NCI-H2029 (cell line): ENCODE data around the gene OR1E2.
"Not testable (repeated sequence)": the region's sequence is repeated elsewhere in the genome, so short reads cannot be mapped to it uniquely, and the experiment has no call there.

Experiments used
- DNase-seq: peaks from one replicate; lab custom pipeline; 2025; lab: John Stamatoyannopoulos, UW

OR1E2 gene, protein sequence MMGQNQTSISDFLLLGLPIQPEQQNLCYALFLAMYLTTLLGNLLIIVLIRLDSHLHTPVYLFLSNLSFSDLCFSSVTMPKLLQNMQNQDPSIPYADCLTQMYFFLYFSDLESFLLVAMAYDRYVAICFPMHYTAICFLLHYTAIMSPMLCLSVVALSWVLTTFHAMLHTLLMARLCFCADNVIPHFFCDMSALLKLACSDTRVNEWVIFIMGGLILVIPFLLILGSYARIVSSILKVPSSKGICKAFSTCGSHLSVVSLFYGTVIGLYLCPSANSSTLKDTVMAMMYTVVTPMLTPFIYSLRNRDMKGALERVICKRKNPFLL

GRCh38 chr17:3433741-3434140 lies at the start of gene OR1E2:
Gene OR1E2, minus strand, starts transcription at chr17:3433841. Its CDS starts 0 bp downstream, at chr17:3433841.
- no peak for DNase-seq

DNA sequence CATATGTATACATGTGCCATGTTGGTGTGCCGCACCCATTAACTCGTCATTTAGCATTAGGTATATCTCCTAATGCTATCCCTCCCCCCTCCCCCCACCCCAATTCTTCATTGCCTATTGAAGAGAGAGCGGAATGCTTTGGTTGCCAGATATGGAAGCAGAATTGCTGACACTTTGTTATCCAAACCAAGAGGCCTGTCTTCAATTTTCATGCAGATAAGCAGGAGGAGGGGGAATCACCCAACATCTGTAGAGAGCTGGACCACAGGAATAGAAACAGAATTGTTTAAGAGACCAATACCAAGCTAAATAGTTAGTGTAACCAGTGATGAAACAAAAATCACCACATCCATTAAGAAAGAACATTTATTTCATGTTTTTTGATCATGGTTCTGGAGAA lies 49.2 kb upstream of the OR1E2 start:
- no peak for DNase-seq

- DNase-seq = no peak
Observed at GRCh38 chr17:3479988-3480387, 46.3 kb upstream of the OR1E2 start.

DNA sequence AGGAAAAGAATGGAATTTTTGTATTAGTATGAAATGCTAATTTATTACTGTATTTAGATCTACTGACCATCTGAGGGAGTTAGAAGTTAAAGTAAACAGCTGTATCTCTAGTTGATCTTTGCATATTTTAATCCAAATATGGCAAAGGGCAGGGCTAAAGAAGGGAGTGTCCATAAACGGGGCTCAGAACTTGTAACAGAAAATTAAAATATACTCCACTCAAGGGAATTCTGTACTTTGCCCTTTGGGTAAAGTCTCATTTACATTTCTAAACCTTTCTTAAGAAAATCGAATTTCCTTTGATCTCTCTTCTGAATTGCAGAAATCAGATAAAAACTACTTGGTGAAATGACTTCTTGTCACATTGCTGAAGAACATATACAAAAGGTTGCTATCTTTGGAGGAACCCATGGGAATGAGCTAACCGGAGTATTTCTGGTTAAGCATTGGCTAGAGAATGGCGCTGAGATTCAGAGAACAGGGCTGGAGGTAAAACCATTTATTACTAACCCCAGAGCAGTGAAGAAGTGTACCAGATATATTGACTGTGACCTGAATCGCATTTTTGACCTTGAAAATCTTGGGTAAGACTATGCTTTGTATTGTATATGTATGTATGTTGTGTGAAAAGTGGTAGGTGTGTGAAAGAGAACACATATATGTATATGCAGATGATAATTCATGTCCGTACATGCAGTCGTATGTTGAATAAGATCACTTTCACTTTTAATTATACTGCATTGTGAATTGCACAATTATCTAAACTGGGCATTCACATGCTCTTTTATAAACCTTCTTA lies 42.4 kb upstream of the OR1E2 start, which contains the start of gene ASPA:
TSS of gene ASPA (plus strand) at position 186 of the 799 bp plus-strand sequence. CDS start at position 349, 163 bp downstream.
- no peak for DNase-seq

GRCh38 chr17:3475251-3475685 lies 41.6 kb upstream of the OR1E2 start:
- DNase-seq = no peak

DNA sequence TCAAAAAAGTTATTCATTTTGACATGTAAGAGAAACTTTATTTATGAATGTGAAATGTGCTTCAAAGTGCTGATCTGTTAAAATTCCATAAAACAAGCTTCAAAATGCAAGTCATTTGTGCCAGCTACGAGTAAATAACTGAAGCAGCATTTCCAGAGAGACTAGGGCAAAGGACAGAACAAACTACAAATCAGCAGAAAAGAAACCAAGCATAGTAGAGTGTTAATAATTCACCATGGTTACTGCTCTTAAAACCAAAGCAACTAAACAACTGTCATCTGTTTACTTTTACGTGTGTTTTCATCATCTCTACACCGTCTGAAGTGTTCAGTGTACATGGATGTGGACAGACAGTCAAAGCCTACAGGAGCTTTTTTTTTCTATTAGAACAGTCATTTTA lies 40.6 kb upstream of the OR1E2 start:
- DNase-seq = no peak

DNA sequence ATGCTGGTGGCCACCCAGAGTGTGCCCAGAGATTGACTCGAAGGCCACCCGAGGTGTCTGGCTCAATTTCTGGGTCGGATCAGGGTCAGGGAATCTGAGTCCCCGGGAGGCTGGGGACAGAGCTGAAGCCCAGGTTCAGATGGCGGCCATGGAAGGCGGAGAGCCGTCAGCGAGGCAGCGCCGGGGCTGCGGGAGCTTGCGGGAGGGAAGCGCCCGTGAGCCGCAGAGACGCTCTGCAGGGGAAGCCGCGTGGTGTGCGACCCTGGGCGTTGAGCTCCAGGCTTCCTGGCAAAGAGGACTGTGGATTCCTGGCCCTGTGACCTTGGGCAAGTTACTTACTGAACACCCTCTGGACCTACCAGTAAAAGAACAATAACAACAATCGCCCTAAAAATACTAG lies 38.5 kb upstream of the OR1E2 start:
- no peak for DNase-seq

GRCh38 chr17:3471599-3471998 lies 38.0 kb upstream of the OR1E2 start, which contains the start of gene SPATA22:
Gene SPATA22, minus strand, starts transcription at chr17:3471819. Its CDS starts 2,494 bp downstream, at chr17:3469325.
- no peak for DNase-seq

- no peak for DNase-seq
Observed at GRCh38 chr17:3469529-3469928, 35.9 kb upstream of the OR1E2 start.

GRCh38 chr17:3466355-3466754 lies 32.7 kb upstream of the OR1E2 start:
- not testable (repeated sequence) for DNase-seq

DNA sequence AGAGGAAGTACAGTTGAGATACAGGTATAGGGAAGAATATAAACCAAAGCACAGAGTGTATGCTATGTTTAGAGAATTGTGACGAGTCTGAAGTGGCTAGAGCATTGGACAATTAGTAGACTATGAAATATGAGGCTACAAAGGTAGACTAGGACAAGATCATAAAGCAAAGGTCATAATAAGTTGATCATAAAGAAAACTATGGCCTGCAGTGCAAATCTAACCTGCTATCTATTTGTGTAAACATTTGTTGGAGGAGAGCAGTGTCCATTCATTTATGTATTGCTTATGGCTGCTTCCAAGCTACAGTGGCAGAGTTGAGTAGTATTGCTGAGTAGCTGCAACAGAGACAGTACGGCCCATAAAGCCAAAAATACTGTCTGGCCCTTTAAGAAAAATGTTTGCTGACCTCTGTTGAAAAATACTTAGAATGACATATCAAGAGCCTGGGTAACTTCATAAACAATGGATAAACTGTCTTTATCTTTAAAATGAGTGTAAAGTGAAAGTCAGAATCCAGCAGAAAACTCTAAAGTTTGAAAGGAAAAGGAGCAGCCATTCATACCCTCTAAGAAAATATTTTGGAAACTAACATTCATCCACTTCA lies 14.5 kb upstream of the OR1E2 start:
- no peak for DNase-seq

GRCh38 chr17:3447625-3448024 lies 14.0 kb upstream of the OR1E2 start:
- no peak for DNase-seq

- DNase-seq = no peak
Observed at GRCh38 chr17:3440451-3440850, 6.8 kb upstream of the OR1E2 start.

DNA sequence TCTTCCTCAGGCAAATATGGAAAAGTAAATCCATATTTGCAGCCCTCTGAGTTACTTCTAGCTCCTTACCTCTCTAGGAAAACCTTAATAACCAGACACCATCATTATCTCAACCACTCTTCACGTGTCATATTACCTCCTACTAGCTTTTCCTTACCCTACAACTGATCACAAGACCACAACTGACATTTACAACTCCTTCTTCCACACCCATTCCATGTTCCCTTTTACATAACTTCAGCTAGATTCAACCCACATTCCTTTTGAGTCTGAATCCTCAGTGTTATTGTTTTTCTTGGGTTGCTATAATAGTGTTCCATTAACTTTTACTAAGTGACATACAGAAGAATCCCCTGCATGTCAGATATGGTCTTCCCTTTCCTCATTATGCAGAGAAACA lies 4.7 kb upstream of the OR1E2 start:
- DNase-seq = no peak

GRCh38 chr17:3433215-3433614 lies 426 bp downstream of the OR1E2 start:
- not testable (repeated sequence) for DNase-seq

GRCh38 chr17:3418222-3418621 lies 15.4 kb downstream of the OR1E2 start:
- DNase-seq = no peak

DNA sequence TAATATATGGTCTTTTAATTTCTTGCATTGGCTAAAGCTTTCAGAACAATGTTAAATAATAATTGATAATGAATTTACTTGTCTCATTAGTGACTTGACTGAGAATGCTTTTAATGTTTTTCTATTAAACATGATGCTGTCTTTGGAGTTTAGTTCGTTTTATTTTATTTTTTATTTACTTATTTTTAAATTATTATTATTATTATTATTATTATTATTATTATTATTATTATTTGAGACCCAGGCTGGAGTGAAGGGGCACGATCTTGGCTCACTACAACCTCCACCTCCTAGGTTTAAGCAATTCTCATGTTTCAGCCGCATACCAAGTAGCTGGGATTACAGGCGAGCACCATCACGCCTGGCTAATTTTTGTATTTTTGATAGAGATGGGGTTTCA lies 18.0 kb downstream of the OR1E2 start:
- no peak for DNase-seq

GRCh38 chr17:3412216-3412615 lies 21.4 kb downstream of the OR1E2 start:
- DNase-seq = not testable (repeated sequence)

- no peak for DNase-seq
Observed at GRCh38 chr17:3411070-3411469, 22.6 kb downstream of the OR1E2 start, which contains the start of gene OR3A3. Gene OR3A3, plus strand, starts transcription at chr17:3411370.

DNA sequence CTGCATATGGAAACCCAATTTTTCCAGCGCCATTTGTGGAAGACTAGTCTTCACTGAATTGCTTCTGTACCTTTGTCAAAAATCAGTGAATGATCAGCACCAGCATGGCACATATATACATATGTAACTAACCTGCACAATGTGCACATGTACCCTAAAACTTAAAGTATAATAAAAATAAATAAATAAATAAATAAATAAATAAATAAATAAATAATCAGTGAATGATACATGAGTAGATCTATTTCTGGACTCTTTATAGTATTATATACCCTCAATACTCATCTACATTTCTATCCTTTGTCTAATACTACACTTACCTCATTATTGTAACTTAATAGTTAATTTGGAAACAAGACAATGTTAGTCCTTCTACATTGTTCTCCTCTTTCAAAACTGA lies 29.8 kb downstream of the OR1E2 start:
- DNase-seq = not testable (repeated sequence)

DNA sequence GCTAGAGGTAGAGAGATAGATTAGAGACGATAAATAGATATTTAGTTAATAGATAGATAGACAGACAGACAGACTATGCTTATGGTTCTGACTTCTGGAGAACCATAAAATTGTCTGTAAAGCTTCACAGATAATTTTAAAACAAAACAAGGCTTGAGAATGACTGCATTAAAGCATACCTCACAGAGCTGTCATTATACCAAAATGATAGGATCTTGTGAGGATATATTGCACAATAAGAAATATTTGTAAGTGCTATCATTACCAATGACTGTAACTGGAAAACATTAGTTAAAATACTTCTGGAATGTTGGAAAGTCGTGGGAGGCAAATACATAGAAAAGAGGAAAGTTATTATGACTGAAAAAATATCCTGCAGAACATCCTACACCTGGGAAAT lies 31.9 kb downstream of the OR1E2 start:
- no peak for DNase-seq

GRCh38 chr17:3400055-3400454 lies 33.6 kb downstream of the OR1E2 start:
- no peak for DNase-seq

GRCh38 chr17:3398310-3398709 lies 35.3 kb downstream of the OR1E2 start, which contains the start of gene OR1E1:
Gene OR1E1, minus strand, starts transcription at chr17:3398410. Its CDS starts 0 bp downstream, at chr17:3398410.
- no peak for DNase-seq
